GM23338 (cell line): Measurements from ENCODE around the gene NKAIN2. TPM values are rescaled to one million over a fixed set of nuclear protein-coding genes. Genes with fewer than 3 reads are reported as not detected.

ENCODE experiments used
- ATAC-seq: fragments of 200-7000 bp; cut with Tn5 transposase; 3 replicates; pipeline ENCODE4 v1.9.1; 2020
- DNase-seq: peaks from one replicate; pipeline ENCODE4 v3.0.0-alpha.2; 2015; ENCODE audit warnings: low spot score
- H2AFZ ChIP-seq: fragments of 200-600 bp; sonication (generic); 2 replicates; pipeline ENCODE4 v1.8.0; 2016; ENCODE audit warnings: antibody characterized with exemption, mild to moderate bottlenecking, moderate library complexity
- H3F3A ChIP-seq: fragments of 200-600 bp; sonication (generic); replicated peaks from 2 replicates; pipeline ENCODE4 v1.8.0; 2017; ENCODE audit warnings: antibody characterized with exemption, mixed run types, low read depth
- H3K27ac ChIP-seq: fragments of 200-600 bp; sonication (generic); 2 replicates; pipeline ENCODE4 v1.6.1; 2016; ENCODE audit warnings: low read depth
- H3K27me3 ChIP-seq: fragments of 200-600 bp; sonication (generic); 2 replicates; pipeline ENCODE4 v1.8.0; 2016; ENCODE audit warnings: mild to moderate bottlenecking, mixed run types, moderate library complexity; ENCODE audit not compliant: insufficient read depth
- H3K36me3 ChIP-seq: fragments of 200-600 bp; sonication (generic); 2 replicates; pipeline ENCODE4 v1.8.0; 2016; ENCODE audit warnings: mild to moderate bottlenecking; ENCODE audit not compliant: insufficient read depth
- H3K4me1 ChIP-seq: fragments of 200-600 bp; sonication (generic); 2 replicates; pipeline ENCODE4 v1.8.0; 2016; ENCODE audit warnings: mild to moderate bottlenecking, moderate library complexity; ENCODE audit not compliant: insufficient read depth
- H3K4me2 ChIP-seq: fragments of 200-600 bp; sonication (generic); 2 replicates; pipeline ENCODE4 v1.7.1; 2017; ENCODE audit warnings: mixed run types
- H3K4me3 ChIP-seq: fragments of 200-600 bp; sonication (generic); 2 replicates; pipeline ENCODE4 v1.6.1; 2016; ENCODE audit warnings: mixed run types
- H3K79me2 ChIP-seq: fragments of 200-600 bp; sonication (generic); replicated peaks from 2 replicates; pipeline ENCODE4 v1.8.0; 2017; ENCODE audit warnings: mild to moderate bottlenecking; ENCODE audit not compliant: insufficient read depth
- H3K9me2 ChIP-seq: fragments of 200-600 bp; sonication (generic); 2 replicates; pipeline ENCODE4 v1.8.0; 2017; ENCODE audit not compliant: insufficient read depth
- H4K20me1 ChIP-seq: fragments of 200-600 bp; sonication (generic); replicated peaks from 2 replicates; pipeline ENCODE4 v1.8.0; 2017; ENCODE audit warnings: mild to moderate bottlenecking; ENCODE audit not compliant: insufficient read depth
- H3K27ac Mint-ChIP-seq: 2 replicates; pipeline ENCODE4 v1.8.0; 2020; ENCODE audit warnings: inconsistent platforms, mild to moderate bottlenecking, moderate library complexity, mixed read lengths
- H3K27me3 Mint-ChIP-seq: 3 replicates; pipeline ENCODE4 v1.8.0; 2022; ENCODE audit warnings: low read depth, mild to moderate bottlenecking, moderate library complexity, mixed read lengths, inconsistent platforms; ENCODE audit not compliant: insufficient read depth, poor library complexity
- H3K36me3 Mint-ChIP-seq: 3 replicates; pipeline ENCODE4 v1.8.0; 2021; ENCODE audit warnings: low read depth, mild to moderate bottlenecking, inconsistent platforms, moderate library complexity, mixed read lengths
- H3K4me1 Mint-ChIP-seq: 3 replicates; pipeline ENCODE4 v1.8.0; 2020; ENCODE audit warnings: mild to moderate bottlenecking, inconsistent platforms, mixed read lengths
- H3K4me3 Mint-ChIP-seq: 3 replicates; pipeline ENCODE4 v1.8.0; 2021; ENCODE audit warnings: moderate library complexity, mild to moderate bottlenecking, inconsistent platforms, mixed read lengths
- H3K9me3 Mint-ChIP-seq: 3 replicates; pipeline ENCODE4 v1.8.0; 2020; ENCODE audit warnings: moderate library complexity, mild to moderate bottlenecking, inconsistent platforms, mixed read lengths
- CREB1 ChIP-seq: fragments of 250-450 bp; sonication (Bioruptor Pico); IDR thresholded peaks from 2 replicates; pipeline ENCODE4 v1.5.0; 2020; ENCODE audit warnings: low read depth, mild to moderate bottlenecking, moderate library complexity
- EZH2 ChIP-seq: fragments of 200-600 bp; sonication (generic); IDR thresholded peaks from one replicate; pipeline ENCODE4 v1.8.0; 2017; ENCODE audit warnings: antibody characterized with exemption, mild to moderate bottlenecking, low read depth; ENCODE audit not compliant: unreplicated experiment
- EZH2phosphoT487 ChIP-seq: fragments of 200-600 bp; sonication (generic); IDR thresholded peaks from one replicate; pipeline ENCODE4 v1.8.1; 2018; ENCODE audit warnings: antibody characterized with exemption; ENCODE audit not compliant: unreplicated experiment
- JUNB ChIP-seq: IDR thresholded peaks from one replicate; pipeline ENCODE4 v1.6.1; 2016; ENCODE audit warnings: antibody characterized with exemption; ENCODE audit not compliant: unreplicated experiment
- NANOG ChIP-seq: IDR thresholded peaks from 2 replicates; pipeline ENCODE4 v1.6.1; 2016; ENCODE audit warnings: antibody characterized with exemption, borderline replicate concordance
- POLR2AphosphoS5 ChIP-seq: IDR thresholded peaks from 2 replicates; pipeline ENCODE4 v1.6.1; 2016; ENCODE audit warnings: antibody characterized with exemption, low read depth
- STAT1 ChIP-seq: IDR thresholded peaks from one replicate; pipeline ENCODE4 v1.6.1; 2016; ENCODE audit warnings: antibody characterized with exemption; ENCODE audit not compliant: unreplicated experiment
- ZNF114 ChIP-seq: fragments of 250-450 bp; sonication (Bioruptor Pico); IDR thresholded peaks from 2 replicates; pipeline ENCODE4 v1.5.0; 2020; ENCODE audit warnings: mild to moderate bottlenecking, moderate library complexity
- ZNF331 ChIP-seq: fragments of 250-450 bp; sonication (Bioruptor Pico); IDR thresholded peaks from 2 replicates; pipeline ENCODE4 v1.5.0; 2020; ENCODE audit warnings: low read depth, mild to moderate bottlenecking, moderate library complexity
- polyA plus RNA-seq: library from polyadenylated mRNA; unstranded; fragments of >200 nt; fragmentation: Nextera tagmentation; extraction: Ambion mirVana; gene quantifications from 2 replicates; pipeline ENCODE4 v1.2.1, GENCODE V29; 2016
- total RNA-seq: library from RNA; depleted of rRNA; stranded (reverse); fragments of >200 nt; shearing (Covaris generic); gene quantifications from 2 replicates; pipeline ENCODE4 v1.2.3, GENCODE V29; 2014
- TF ChIP-seq, protein P1 (sequence below): fragments of 250-450 bp; sonication (Bioruptor Pico); IDR thresholded peaks from 2 replicates; pipeline ENCODE4 v1.5.0; 2020; ENCODE audit warnings: mild to moderate bottlenecking, moderate library complexity
- TF ChIP-seq, protein P2 (sequence below): IDR thresholded peaks from 2 replicates; pipeline ENCODE4 v1.6.1; 2016; ENCODE audit warnings: antibody characterized with exemption
- TF ChIP-seq, protein P3 (sequence below): IDR thresholded peaks from one replicate; pipeline ENCODE4 v1.6.1; 2018; ENCODE audit warnings: antibody characterized with exemption; ENCODE audit not compliant: unreplicated experiment
- TF ChIP-seq, protein P4 (sequence below), 2 experiments: fragments of 200-600 bp in 1 of 2; sonication (generic) in 1 of 2; conservative IDR thresholded peaks; 2 replicates each; pipeline versions ENCODE4 v1.5.1 to v1.6.1; 2016 to 2017; ENCODE audit warnings: antibody characterized with exemption in 2 of 2, low read depth in 2 of 2, mild to moderate bottlenecking in 2 of 2, moderate library complexity in 1 of 2

The NKAIN2 gene
- total and polyA plus RNA-seq, 2 experiments from 2014 or later, result 0.39 to 1.1 TPM

DNA sequence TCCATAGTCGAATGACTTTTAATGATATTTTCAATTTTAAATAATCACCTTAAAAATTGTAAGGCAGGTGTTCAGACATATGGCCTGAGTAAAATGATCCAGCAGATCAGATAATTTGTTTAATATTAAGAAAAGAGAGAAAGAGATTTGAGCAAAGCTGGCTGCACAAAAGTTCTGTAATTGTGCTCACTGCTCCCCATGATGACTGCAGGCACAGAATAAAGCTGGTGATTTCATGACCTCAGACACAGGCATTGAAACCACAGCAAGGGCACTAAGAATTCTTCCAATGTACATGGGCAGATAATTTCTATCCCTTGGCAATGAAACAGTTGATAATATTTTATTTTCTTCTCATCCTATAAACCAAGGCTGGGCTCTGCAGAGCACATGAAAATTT is 553.1 kb downstream of the NKAIN2 start:
- no peaks in the 10 kb centered on the region for H3K9me3 Mint-ChIP-seq
- Histone ChIP-seq H4K20me1 (no peaks in the 10 kb centered on the region), H3K4me1 (no peaks in the 10 kb centered on the region), H3F3A (no peaks in the 10 kb centered on the region), H3K4me2 (no peak overlapping the region), H3K27me3 (no peaks in the 10 kb centered on the region), H3K27ac (no peak overlapping the region), H3K79me2 (no peaks in the 10 kb centered on the region), H2AFZ (no peak overlapping the region), H3K9me2 (no peaks in the 10 kb centered on the region), H3K36me3 (no peaks in the 10 kb centered on the region), H3K4me3 (no peak overlapping the region)
- ATAC-seq (no peak), DNase-seq (no peak)
- H3K27me3 Mint-ChIP-seq, result no peaks in the 10 kb centered on the region
- H3K36me3 Mint-ChIP-seq, result no peaks in the 10 kb centered on the region
- H3K27ac Mint-ChIP-seq, result no peak overlapping the region
- TF ChIP-seq POLR2AphosphoS5 (no peak), JUNB (no peak), CREB1 (CRISPR knock-in tag) (no peak), STAT1 (no peak), NANOG (no peak), ZNF331 (CRISPR knock-in tag) (no peak), ZNF114 (CRISPR knock-in tag) (no peak), EZH2phosphoT487 (no peak), EZH2 (no peak)
- TF ChIP-seq, protein P1, sequence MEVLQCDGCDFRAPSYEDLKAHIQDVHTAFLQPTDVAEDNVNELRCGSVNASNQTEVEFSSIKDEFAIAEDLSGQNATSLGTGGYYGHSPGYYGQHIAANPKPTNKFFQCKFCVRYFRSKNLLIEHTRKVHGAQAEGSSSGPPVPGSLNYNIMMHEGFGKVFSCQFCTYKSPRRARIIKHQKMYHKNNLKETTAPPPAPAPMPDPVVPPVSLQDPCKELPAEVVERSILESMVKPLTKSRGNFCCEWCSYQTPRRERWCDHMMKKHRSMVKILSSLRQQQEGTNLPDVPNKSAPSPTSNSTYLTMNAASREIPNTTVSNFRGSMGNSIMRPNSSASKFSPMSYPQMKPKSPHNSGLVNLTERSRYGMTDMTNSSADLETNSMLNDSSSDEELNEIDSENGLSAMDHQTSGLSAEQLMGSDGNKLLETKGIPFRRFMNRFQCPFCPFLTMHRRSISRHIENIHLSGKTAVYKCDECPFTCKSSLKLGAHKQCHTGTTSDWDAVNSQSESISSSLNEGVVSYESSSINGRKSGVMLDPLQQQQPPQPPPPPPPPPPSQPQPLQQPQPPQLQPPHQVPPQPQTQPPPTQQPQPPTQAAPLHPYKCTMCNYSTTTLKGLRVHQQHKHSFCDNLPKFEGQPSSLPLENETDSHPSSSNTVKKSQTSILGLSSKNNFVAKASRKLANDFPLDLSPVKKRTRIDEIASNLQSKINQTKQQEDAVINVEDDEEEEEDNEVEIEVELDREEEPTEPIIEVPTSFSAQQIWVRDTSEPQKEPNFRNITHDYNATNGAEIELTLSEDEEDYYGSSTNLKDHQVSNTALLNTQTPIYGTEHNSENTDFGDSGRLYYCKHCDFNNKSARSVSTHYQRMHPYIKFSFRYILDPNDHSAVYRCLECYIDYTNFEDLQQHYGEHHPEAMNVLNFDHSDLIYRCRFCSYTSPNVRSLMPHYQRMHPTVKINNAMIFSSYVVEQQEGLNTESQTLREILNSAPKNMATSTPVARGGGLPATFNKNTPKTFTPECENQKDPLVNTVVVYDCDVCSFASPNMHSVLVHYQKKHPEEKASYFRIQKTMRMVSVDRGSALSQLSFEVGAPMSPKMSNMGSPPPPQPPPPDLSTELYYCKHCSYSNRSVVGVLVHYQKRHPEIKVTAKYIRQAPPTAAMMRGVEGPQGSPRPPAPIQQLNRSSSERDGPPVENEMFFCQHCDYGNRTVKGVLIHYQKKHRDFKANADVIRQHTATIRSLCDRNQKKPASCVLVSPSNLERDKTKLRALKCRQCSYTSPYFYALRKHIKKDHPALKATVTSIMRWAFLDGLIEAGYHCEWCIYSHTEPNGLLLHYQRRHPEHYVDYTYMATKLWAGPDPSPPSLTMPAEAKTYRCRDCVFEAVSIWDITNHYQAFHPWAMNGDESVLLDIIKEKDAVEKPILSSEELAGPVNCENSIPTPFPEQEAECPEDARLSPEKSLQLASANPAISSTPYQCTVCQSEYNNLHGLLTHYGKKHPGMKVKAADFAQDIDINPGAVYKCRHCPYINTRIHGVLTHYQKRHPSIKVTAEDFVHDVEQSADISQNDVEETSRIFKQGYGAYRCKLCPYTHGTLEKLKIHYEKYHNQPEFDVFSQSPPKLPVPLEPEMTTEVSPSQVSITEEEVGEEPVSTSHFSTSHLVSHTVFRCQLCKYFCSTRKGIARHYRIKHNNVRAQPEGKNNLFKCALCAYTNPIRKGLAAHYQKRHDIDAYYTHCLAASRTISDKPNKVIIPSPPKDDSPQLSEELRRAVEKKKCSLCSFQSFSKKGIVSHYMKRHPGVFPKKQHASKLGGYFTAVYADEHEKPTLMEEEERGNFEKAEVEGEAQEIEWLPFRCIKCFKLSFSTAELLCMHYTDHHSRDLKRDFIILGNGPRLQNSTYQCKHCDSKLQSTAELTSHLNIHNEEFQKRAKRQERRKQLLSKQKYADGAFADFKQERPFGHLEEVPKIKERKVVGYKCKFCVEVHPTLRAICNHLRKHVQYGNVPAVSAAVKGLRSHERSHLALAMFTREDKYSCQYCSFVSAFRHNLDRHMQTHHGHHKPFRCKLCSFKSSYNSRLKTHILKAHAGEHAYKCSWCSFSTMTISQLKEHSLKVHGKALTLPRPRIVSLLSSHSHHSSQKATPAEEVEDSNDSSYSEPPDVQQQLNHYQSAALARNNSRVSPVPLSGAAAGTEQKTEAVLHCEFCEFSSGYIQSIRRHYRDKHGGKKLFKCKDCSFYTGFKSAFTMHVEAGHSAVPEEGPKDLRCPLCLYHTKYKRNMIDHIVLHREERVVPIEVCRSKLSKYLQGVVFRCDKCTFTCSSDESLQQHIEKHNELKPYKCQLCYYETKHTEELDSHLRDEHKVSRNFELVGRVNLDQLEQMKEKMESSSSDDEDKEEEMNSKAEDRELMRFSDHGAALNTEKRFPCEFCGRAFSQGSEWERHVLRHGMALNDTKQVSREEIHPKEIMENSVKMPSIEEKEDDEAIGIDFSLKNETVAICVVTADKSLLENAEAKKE, result no peak
- TF ChIP-seq, protein P2, sequence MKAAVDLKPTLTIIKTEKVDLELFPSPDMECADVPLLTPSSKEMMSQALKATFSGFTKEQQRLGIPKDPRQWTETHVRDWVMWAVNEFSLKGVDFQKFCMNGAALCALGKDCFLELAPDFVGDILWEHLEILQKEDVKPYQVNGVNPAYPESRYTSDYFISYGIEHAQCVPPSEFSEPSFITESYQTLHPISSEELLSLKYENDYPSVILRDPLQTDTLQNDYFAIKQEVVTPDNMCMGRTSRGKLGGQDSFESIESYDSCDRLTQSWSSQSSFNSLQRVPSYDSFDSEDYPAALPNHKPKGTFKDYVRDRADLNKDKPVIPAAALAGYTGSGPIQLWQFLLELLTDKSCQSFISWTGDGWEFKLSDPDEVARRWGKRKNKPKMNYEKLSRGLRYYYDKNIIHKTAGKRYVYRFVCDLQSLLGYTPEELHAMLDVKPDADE, result no peak
- TF ChIP-seq, protein P3, sequence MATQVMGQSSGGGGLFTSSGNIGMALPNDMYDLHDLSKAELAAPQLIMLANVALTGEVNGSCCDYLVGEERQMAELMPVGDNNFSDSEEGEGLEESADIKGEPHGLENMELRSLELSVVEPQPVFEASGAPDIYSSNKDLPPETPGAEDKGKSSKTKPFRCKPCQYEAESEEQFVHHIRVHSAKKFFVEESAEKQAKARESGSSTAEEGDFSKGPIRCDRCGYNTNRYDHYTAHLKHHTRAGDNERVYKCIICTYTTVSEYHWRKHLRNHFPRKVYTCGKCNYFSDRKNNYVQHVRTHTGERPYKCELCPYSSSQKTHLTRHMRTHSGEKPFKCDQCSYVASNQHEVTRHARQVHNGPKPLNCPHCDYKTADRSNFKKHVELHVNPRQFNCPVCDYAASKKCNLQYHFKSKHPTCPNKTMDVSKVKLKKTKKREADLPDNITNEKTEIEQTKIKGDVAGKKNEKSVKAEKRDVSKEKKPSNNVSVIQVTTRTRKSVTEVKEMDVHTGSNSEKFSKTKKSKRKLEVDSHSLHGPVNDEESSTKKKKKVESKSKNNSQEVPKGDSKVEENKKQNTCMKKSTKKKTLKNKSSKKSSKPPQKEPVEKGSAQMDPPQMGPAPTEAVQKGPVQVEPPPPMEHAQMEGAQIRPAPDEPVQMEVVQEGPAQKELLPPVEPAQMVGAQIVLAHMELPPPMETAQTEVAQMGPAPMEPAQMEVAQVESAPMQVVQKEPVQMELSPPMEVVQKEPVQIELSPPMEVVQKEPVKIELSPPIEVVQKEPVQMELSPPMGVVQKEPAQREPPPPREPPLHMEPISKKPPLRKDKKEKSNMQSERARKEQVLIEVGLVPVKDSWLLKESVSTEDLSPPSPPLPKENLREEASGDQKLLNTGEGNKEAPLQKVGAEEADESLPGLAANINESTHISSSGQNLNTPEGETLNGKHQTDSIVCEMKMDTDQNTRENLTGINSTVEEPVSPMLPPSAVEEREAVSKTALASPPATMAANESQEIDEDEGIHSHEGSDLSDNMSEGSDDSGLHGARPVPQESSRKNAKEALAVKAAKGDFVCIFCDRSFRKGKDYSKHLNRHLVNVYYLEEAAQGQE, result no peak
- TF ChIP-seq, protein P4, sequence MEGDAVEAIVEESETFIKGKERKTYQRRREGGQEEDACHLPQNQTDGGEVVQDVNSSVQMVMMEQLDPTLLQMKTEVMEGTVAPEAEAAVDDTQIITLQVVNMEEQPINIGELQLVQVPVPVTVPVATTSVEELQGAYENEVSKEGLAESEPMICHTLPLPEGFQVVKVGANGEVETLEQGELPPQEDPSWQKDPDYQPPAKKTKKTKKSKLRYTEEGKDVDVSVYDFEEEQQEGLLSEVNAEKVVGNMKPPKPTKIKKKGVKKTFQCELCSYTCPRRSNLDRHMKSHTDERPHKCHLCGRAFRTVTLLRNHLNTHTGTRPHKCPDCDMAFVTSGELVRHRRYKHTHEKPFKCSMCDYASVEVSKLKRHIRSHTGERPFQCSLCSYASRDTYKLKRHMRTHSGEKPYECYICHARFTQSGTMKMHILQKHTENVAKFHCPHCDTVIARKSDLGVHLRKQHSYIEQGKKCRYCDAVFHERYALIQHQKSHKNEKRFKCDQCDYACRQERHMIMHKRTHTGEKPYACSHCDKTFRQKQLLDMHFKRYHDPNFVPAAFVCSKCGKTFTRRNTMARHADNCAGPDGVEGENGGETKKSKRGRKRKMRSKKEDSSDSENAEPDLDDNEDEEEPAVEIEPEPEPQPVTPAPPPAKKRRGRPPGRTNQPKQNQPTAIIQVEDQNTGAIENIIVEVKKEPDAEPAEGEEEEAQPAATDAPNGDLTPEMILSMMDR (conservative IDR thresholded peaks at IDR 0.05; ENCODE audit: low read depth in 2 of 2), result no peak
- H3K4me3 Mint-ChIP-seq, result no peak overlapping the region
- H3K4me1 Mint-ChIP-seq, result 0 out of 3 replicates have a peak, but pooled peaks cover 2% of the 10 kb centered on the region
